ENCODE data around the gene SCARF2.

SCARF2 gene

GRCh38 chr22:20459862-20460261, 22.2 kb upstream of the SCARF2 start:
- POLR2A ChIA-PET = no interaction called here
- TF ChIP-seq SUZ12 (IDR thresholded peaks at IDR 0.05) (no peak), SP1 (IDR thresholded peaks at IDR 0.05) (no peak), ELF4 (IDR thresholded peaks at IDR 0.05) (no peak), L3MBTL2 (conservative IDR thresholded peaks at IDR 0.05) (no peak), TARDBP (IDR thresholded peaks at IDR 0.05) (no peak), FOXM1 (IDR thresholded peaks at IDR 0.05; ENCODE audit: borderline replicate concordance) (no peak), FOXA1 (IDR thresholded peaks at IDR 0.05) (no peak), HDGF (IDR thresholded peaks at IDR 0.05; ENCODE audit: borderline replicate concordance) (no peak), LEF1 (IDR thresholded peaks at IDR 0.05; ENCODE audit: borderline replicate concordance) (no peak), BHLHE40 (IDR thresholded peaks at IDR 0.05; ENCODE audit: borderline replicate concordance) (no peak), NFRKB (IDR thresholded peaks at IDR 0.05) (no peak), CTBP1 (IDR thresholded peaks at IDR 0.05; ENCODE audit: borderline replicate concordance) (no peak), FOXK2 (IDR thresholded peaks at IDR 0.05) (no peak), PKNOX1 (IDR thresholded peaks at IDR 0.05) (no peak), ZNF384 (IDR thresholded peaks at IDR 0.05) (no peak), ARNT (IDR thresholded peaks at IDR 0.05) (no peak)
- CTCF ChIA-PET = no interaction called here
- DNase-seq (ENCODE audit: extremely low spot score) = no peak

GRCh38 chr22:20459152-20459542, 21.5 kb upstream of the SCARF2 start:
- ChIA-PET CTCF (no interaction called here), POLR2A (no interaction called here)
- TF ChIP-seq ELF4 (IDR thresholded peaks at IDR 0.05) (no peak), NFRKB (IDR thresholded peaks at IDR 0.05) (no peak), ARNT (IDR thresholded peaks at IDR 0.05) (no peak), FOXA1 (IDR thresholded peaks at IDR 0.05) (no peak), FOXK2 (IDR thresholded peaks at IDR 0.05) (no peak), ZNF384 (IDR thresholded peaks at IDR 0.05) (no peak), TARDBP (IDR thresholded peaks at IDR 0.05) (no peak), PKNOX1 (IDR thresholded peaks at IDR 0.05) (no peak), SP1 (IDR thresholded peaks at IDR 0.05) (no peak), LEF1 (IDR thresholded peaks at IDR 0.05; ENCODE audit: borderline replicate concordance) (no peak)
- DNase-seq (ENCODE audit: extremely low spot score) = no peak

GRCh38 chr22:20458530-20459151, 21.0 kb upstream of the SCARF2 start:
- TF ChIP-seq TARDBP (IDR thresholded peaks at IDR 0.05) (no peak), HDGF (IDR thresholded peaks at IDR 0.05; ENCODE audit: borderline replicate concordance) (no peak), SP1 (IDR thresholded peaks at IDR 0.05) (no peak), LEF1 (IDR thresholded peaks at IDR 0.05; ENCODE audit: borderline replicate concordance) (no peak), FOXM1 (IDR thresholded peaks at IDR 0.05; ENCODE audit: borderline replicate concordance) (no peak), SUZ12 (IDR thresholded peaks at IDR 0.05) (no peak), CTBP1 (IDR thresholded peaks at IDR 0.05; ENCODE audit: borderline replicate concordance) (no peak), FOXK2 (IDR thresholded peaks at IDR 0.05) (no peak), FOXA1 (IDR thresholded peaks at IDR 0.05) (no peak), L3MBTL2 (conservative IDR thresholded peaks at IDR 0.05) (no peak), ZNF384 (IDR thresholded peaks at IDR 0.05) (no peak), ELF4 (IDR thresholded peaks at IDR 0.05) (no peak)
- ChIA-PET POLR2A (no interaction called here), CTCF (interaction anchor here (0.6 kb wide), 1 partner anchor 41 kb away, joined by 3 read pairs; no protein-coding TSS in a partner anchor)
- no peak for DNase-seq (ENCODE audit: extremely low spot score)

- no peak for DNase-seq (ENCODE audit: extremely low spot score)
- ChIA-PET POLR2A (no interaction called here), CTCF (interaction anchor here (0.6 kb wide), 1 partner anchor 40 kb away, joined by 3 read pairs; no protein-coding TSS in a partner anchor)
- TF ChIP-seq HDGF (IDR thresholded peaks at IDR 0.05; ENCODE audit: borderline replicate concordance) (no peak), NFRKB (IDR thresholded peaks at IDR 0.05) (no peak), SP1 (IDR thresholded peaks at IDR 0.05) (no peak), ELF4 (IDR thresholded peaks at IDR 0.05) (no peak), FOXM1 (IDR thresholded peaks at IDR 0.05; ENCODE audit: borderline replicate concordance) (no peak), FOXA1 (IDR thresholded peaks at IDR 0.05) (no peak), LEF1 (IDR thresholded peaks at IDR 0.05; ENCODE audit: borderline replicate concordance) (no peak), FOXK2 (IDR thresholded peaks at IDR 0.05) (no peak), CTBP1 (IDR thresholded peaks at IDR 0.05; ENCODE audit: borderline replicate concordance) (no peak), ZNF384 (IDR thresholded peaks at IDR 0.05) (no peak), PKNOX1 (IDR thresholded peaks at IDR 0.05) (no peak), TARDBP (IDR thresholded peaks at IDR 0.05) (no peak), L3MBTL2 (conservative IDR thresholded peaks at IDR 0.05) (no peak), SUZ12 (IDR thresholded peaks at IDR 0.05) (no peak), BHLHE40 (IDR thresholded peaks at IDR 0.05; ENCODE audit: borderline replicate concordance) (no peak), ARNT (IDR thresholded peaks at IDR 0.05) (no peak)
Measured at GRCh38 chr22:20457506-20458240, 20.0 kb upstream of the SCARF2 start.

- POLR2A ChIA-PET = interaction anchor here (0.6 to 1.4 kb wide), 3 partner anchors 20 to 63 kb away, joined by 4 to 8 read pairs (median 4); partner anchors contain the start of gene ZNF74
- CTCF ChIA-PET = interaction anchor here (0.6 to 1.5 kb wide), 6 partner anchors 16 to 39 kb away, joined by 3 to 26 read pairs (median 4); no protein-coding TSS in a partner anchor
- no peak for DNase-seq (ENCODE audit: extremely low spot score)
- no peak for TF ChIP-seq ARNT (IDR thresholded peaks at IDR 0.05)
- no peak for TF ChIP-seq BHLHE40 (IDR thresholded peaks at IDR 0.05; ENCODE audit: borderline replicate concordance)
- TF ChIP-seq NFRKB (IDR thresholded peaks at IDR 0.05) = no peak
- no peak for TF ChIP-seq SUZ12 (IDR thresholded peaks at IDR 0.05)
- no peak for TF ChIP-seq SP1 (IDR thresholded peaks at IDR 0.05)
- TF ChIP-seq HDGF (IDR thresholded peaks at IDR 0.05; ENCODE audit: borderline replicate concordance) = no peak
- no peak for TF ChIP-seq L3MBTL2 (conservative IDR thresholded peaks at IDR 0.05)
- TF ChIP-seq FOXA1 (IDR thresholded peaks at IDR 0.05) = no peak
- no peak for TF ChIP-seq LEF1 (IDR thresholded peaks at IDR 0.05; ENCODE audit: borderline replicate concordance)
- TF ChIP-seq FOXK2 (IDR thresholded peaks at IDR 0.05) = no peak
- no peak for TF ChIP-seq TARDBP (IDR thresholded peaks at IDR 0.05)
- no peak for TF ChIP-seq ZNF384 (IDR thresholded peaks at IDR 0.05)
- no peak for TF ChIP-seq CTBP1 (IDR thresholded peaks at IDR 0.05; ENCODE audit: borderline replicate concordance)
- TF ChIP-seq PKNOX1 (IDR thresholded peaks at IDR 0.05) = no peak
- TF ChIP-seq ELF4 (IDR thresholded peaks at IDR 0.05) = no peak
- no peak for TF ChIP-seq FOXM1 (IDR thresholded peaks at IDR 0.05; ENCODE audit: borderline replicate concordance)
Measured at GRCh38 chr22:20456722-20457076, 19.1 kb upstream of the SCARF2 start.

Data from HEK293T (cell line).